ENCODE measurements around the gene AIF1L.
A peak's percentile ranks its signal among the peaks of the same experiment; 100 is the strongest.
"Not testable (repeated sequence)": the region's sequence is repeated elsewhere in the genome, so short reads cannot be mapped to it uniquely, and the experiment has no call there.

Gene AIF1L

DNA sequence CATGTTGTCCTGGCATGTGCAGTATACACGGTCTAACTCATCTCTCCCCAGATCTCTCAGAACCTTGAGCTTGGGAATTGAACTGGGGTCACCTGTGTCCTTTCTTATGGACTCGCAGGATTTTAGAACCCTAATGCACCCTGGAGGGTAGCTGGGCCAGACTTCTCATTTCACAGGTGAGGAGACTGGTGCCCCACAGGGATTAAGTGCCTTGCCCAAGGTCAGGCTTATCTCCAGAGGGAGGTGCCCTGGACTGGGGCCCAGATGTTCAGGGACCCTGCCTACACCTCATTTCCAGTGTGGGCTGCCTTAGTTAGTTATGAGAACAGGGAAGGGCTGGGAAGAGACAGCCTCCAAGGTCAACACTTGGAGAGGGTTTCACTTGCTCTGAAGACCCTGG, 25.0 kb downstream of the AIF1L start:
- no peak for DNase-seq (ENCODE audit: low read depth)

DNA sequence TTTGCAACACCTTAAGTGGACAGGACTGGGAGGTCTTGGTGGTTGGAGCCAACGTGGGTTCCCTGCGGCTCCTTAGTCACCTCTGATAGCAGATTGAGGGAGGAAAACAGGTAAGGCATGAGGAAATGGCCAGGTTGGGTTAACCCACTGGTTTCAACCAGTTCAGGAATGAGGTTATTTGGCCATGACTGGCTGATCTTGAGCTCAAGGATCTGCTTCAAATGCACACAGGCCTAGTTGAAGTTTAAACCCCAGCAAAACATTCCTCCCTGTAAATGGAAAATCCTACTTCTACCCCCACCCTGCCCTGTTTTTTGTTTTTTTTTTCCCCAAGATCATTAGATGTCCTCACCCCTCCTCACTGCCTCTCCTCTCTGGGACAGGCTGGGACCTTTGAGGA, 25.8 kb downstream of the AIF1L start:
- no peak for DNase-seq (ENCODE audit: low read depth)

DNA sequence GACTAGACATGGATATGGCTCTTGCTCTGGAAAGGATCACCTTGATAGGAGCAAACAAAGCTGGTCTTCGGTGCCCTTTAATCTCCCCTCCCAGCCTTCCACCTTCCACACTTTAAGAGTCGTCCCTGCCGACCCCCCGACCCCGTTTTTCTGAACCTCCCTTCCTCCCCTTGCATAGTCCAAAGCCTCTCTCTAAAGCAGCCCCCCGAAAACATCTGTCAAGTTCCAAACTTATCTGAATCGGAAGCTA, 28.6 kb downstream of the AIF1L start:
- DNase-seq (ENCODE audit: low read depth) = no peak

DNA sequence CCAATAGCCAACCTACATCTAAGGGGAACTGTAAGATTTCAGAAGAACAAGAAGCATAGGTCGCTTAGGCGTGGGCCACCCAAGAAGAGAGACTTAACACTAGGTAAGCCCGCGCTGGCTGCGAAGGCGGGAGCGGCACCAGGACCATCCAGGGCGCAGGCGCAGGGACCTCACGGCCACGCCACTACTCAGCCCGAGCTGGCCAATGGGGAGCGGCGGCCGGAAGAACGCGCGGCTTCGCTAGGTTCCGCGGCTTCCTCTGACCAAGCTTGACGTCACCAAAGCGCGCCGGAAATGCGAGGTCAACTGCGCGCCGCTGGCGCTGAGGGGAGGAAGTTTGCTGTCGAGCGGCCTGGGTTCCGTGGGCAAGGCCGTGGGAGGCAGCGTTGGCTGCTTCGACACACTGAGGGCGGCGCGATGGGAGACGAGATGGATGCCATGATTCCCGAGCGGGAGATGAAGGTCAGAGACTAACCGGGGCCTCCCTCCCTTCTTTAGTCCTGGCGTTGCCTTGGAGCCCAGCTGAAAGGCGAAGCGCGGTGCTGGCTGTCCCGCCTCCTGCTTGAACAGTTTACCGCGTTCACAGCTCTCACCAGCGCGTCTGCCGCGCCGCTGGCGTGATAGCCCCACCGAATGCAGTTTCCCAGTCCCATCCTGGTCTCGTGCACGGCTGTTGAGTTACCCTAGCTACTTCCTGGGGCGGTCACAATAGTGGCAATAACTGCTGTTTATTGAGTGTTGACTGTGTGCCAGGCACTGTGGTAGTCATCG, 29.1 kb downstream of the AIF1L start, which contains the start of gene NUP214:
TSS of gene NUP214 (plus strand) at position 299 of the 771 bp plus-strand sequence. CDS start at position 418, 119 bp downstream.
- peak; percentile 95 for DNase-seq (ENCODE audit: low read depth)

DNA sequence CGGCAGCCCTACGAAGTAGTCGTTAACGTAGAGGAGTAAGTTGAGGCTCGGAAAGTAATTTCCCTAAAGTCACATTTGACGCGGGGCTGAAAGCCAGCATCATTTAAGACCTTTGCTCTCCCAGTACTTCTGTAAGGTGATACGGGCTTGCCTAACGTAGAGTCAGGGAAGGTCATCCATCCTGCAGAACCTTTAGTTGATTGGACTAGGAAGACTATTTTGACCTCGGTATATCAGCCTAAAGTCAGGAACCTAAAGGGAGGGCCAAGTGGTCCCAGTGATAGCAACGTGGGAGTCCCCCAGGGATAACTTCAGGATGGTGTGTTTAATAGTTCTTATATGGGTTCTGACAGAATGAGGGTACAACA, 29.7 kb downstream of the AIF1L start:
- DNase-seq (ENCODE audit: low read depth) = no peak

DNA sequence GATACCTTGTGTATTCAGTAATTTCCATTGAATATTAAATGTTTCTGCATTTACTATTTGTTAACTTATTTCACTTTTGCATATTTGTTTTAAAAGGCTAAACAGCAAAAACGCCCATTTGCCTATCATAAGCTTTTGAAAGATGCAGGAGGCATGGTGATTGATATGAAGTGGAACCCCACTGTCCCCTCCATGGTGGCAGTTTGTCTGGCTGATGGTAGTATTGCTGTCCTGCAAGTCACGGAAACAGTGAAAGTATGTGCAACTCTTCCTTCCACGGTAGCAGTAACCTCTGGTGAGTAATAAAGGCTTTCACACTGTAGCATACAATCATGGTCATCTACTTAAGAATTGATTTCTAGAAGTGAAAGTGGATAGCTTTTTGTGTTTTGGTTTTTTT, 32.9 kb downstream of the AIF1L start:
- DNase-seq (ENCODE audit: low read depth) = no peak

DNA sequence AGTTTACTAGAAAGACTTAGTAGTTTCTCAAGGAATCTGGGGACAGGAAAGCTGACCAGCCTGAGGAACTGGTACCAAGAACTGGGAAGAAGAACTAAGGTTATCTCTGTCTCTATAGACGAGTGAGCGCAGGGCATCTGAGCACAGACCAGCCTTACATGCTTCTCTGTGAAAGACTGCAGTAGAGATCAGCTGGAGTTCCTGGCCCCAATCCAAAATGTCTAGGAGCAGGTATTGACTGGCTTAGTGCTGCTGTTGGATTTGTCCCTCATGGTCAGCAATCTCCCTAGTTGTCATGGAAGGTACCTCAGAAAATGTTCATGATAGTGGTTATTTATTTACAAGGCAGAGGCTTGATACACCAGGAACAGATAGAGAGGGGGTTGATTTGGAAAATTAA, 42.3 kb downstream of the AIF1L start:
- DNase-seq (ENCODE audit: low read depth) = no peak

DNA sequence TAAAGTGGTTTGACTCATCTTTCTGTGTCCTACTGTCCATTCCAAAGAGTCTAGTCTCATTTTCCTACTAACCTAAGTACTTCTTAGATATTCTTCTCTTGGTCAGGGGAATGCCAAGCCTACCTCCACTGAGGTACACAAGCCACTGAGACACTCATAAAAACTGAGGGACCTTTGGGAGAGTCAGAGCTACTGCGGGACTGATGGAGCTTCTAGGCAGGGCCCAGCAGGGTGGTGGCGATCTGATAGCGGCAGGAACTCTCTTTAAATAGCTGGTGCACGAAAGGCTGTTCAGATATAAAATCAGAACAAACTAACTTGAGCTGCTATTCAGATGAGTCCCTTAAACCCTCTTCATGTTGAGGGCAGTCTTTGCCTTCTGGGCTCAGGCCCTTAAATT, 43.8 kb downstream of the AIF1L start:
- DNase-seq (ENCODE audit: low read depth) = no peak

DNA sequence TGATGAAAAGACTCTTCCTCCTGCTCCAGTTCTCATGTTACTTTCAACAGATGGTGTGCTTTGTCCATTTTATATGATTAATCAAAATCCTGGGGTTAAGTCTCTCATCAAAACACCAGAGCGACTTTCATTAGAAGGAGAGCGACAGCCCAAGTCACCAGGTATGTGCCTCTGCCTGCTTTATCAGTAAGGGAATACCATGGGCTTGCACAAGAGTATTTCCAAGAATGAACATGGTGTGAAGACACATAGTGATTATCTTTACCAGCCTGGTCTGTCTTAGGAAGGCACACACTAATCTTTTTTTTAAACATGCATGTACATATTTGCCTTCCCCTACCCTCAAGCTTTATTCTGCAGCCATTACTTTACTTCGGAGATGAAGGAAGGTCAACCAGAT, 44.2 kb downstream of the AIF1L start:
- no peak for DNase-seq (ENCODE audit: low read depth)

DNA sequence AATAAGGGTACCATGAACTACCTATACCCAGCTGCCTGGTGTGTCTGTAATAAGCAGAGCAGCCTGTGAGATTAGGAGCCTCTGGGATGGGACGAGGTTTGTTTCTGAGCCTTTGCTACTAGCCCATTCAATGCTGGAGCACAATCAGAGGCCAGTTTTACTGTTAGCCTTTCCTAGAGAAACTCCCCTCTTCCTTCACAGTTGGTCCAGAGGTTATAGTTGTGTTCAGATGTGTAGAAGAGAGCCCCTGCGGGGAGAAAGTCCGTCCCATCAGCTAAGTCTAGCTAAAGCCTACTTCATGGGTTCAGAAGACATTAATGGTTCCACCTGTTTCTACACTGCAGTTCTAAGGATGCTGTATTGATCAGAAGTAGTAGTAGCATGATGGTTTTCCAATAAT, 45.8 kb downstream of the AIF1L start:
- DNase-seq (ENCODE audit: low read depth) = no peak

DNA sequence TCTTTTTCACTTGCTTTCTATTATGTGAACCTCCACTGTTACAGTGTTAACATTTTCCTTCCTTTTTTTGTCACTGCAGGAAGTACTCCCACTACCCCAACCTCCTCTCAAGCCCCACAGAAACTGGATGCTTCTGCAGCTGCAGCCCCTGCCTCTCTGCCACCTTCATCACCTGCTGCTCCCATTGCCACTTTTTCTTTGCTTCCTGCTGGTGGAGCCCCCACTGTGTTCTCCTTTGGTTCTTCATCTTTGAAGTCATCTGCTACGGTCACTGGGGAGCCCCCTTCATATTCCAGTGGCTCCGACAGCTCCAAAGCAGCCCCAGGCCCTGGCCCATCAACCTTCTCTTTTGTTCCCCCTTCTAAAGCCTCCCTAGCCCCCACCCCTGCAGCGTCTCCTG, 47.9 kb downstream of the AIF1L start:
- DNase-seq (ENCODE audit: low read depth) = no peak

DNA sequence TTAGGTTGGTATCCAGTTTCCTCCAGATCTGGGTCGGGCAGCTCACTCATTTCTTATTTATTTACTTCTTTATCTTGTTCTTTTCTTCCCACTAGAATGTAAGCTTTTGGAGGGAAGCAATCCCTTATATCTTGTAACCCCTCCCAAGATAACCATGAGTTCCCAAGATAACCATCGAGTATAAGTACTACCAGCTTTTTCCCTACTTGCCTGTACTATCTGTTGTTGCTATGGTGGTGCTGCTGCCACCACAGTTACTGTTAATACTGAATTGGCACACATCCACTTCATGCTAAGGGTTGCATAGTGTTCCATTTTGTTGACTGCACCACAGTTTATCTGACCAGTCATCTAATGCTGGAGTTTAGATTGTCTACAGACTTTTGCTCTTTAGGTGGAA, 48.9 kb downstream of the AIF1L start:
- DNase-seq (ENCODE audit: low read depth) = no peak

DNA sequence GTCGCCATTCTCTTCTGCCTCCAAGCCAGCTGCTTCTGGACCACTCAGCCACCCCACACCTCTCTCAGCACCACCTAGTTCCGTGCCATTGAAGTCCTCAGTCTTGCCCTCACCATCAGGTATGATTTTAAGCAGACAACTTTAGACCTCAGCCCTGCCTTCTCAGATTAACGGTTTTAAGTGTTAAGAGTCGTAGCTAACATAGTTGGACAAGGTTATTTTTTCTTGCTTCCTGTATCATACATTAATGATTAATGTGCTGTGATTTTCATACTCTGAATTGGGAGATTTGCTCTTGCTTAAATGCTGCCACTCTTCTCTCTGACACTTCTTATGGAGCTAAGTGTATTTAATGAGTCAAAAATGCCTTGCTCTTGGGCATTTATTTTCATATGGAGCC, 49.9 kb downstream of the AIF1L start:
- DNase-seq (ENCODE audit: low read depth) = no peak

DNA sequence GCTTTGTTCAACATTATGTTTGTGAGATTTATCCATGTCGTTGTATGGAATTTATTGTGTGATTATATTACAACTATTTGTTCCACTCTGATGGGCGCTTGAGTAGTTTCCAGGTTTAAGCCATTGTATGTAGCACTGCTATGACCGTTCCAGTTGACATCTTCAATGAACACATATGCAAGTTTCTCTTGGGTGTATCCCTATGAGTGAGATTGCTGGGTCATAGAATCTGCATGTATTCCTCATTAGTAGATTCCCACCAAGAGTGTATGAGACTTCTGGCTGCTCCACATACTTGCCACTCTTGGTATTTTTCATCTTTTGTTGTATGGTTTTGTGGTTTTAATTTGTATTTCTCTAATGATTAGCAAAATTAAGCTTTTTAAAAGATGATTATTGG, 51.9 kb downstream of the AIF1L start:
- no peak for DNase-seq (ENCODE audit: low read depth)

DNA sequence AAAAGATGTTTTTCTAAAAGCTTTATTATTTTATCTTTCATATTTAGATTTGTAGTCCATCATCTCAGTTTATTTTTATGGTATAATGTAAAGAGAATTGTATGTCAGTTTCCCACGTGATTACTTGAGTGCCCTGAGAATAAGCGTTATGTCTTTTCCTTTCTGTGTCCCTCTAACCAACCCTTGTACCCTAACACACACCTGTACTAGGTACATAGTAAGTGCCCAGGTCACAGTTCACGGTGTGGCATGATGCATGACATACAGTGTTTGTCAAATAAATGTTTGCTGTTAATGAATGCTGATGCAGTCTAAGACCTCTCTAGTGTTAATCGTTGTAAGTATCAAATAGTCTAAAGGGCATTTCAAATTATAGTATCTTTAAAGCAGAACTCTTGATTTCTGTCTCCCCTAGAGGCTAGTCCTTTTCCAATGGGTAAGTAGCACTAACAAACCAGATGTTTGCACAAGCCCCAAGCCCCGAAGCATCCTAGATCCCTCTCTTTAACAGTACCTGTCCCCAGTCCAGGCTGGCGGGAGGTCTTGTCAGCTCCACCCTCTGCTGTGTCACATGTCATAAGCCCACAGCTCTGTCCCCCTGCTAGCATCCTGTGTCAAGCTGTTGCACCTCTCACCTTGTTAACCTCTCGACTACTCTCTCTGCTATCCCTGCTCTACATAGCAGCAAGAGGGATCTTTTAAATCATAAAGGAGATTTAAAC, 52.8 kb downstream of the AIF1L start:
- DNase-seq (ENCODE audit: low read depth) = no peak

DNA sequence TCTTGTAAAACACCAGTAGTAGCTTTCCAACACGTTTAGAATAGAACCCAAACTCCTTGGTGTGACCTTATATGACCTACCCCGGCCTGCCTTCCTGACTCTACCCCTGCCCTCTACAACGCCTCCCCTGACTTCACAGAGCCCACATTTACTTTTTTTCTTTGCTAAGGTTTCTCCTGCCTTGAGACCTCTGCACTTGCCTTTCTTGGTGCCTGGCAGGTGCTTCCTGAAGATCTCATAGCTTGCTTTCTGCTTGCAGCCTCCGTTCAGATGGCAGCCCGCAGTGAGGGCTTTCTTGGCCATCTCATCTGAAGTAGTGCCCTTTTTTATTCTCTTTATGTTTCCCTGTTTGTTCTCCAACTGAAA, 53.3 kb downstream of the AIF1L start:
- DNase-seq (ENCODE audit: low read depth) = no peak

DNA sequence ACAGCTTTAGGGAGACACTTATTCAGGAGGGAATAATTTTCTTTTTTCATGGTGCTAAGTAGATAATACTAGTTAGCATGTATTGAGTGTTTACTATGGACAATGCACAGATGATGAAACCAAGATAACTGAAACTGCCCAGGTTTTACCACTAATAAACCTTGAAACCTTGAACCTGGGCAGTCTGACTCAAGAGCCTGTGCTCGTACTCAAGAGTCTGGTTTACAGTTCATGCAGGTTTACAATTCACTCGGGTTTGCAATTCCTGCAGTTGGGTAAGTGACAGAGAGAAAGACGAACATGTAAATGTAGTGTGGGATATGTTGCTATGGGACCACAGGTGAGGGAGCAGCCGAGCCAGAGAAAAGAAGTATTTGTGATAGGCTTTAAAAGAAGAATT, 57.3 kb downstream of the AIF1L start:
- no peak for DNase-seq (ENCODE audit: low read depth)

DNA sequence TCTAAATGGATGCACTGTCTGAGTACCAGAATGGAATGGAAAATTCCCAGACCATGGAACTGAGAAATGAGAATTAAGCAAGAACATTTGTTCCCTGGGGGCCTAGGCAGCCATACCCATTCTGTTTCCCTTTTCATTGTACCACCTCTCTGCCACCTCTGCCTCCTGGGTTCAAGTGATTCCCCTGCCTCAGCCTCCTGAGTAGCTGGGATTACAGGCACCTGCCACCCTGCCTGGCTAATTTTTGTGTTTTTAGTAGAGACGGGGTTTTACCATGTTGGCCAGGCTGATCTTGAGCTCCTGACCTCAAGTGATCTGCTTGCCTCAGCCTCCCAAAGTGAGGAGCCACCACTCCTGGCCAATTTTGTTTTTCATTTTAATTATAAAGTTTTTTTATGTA, 62.3 kb downstream of the AIF1L start:
- not testable (repeated sequence) for DNase-seq (ENCODE audit: low read depth)

DNA sequence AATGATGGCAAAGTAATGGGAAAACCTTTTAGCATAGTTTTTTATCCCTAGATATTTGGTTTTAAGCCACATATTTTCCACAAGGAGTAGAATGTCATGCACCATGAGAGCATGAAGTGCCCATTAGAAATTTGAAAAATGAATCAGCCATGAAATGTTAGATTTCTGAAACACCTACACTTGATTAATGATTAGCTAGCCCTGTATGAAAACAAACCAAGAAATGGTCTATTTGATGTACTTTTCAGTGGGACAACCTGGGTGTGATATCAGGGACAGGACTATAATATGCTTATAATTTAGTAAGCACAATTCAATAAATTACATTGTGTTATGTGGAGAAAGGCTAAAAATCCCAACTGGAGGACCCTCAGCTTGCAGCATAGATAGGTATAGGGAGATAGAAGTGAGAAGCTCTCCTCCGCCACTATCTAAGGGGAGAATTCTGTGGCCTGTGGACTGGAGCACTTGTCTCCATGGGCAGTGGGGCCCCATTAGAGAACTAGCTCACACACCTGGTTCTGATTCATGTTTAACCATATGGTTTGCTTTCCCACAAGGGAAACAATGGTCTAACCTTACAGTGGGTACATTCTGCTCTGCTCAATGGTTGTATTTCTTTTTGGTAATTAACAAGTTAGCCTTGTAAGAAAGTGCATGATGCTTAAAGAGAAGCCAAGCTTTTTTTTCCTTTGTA, 64.2 kb downstream of the AIF1L start:
- no peak for DNase-seq (ENCODE audit: low read depth)

DNA sequence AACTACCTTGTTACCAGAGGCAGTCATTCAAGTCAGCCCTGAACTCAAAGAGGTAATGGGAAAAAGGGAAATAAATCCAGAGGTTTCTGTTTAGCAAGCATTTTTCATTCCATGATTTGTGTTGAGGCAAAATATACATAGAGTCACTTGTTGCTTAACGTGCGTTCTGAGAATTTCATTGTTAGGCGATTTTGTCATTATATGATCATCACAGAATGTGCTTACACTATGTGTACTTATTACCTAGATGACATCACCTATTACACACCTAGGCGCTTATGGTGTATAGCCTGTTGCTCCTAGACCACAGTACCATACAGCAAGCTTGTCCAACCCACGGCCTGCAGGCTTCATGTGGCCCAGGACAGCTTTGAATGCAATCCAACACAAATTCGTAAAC, 65.3 kb downstream of the AIF1L start:
- DNase-seq (ENCODE audit: low read depth) = no peak

DNA sequence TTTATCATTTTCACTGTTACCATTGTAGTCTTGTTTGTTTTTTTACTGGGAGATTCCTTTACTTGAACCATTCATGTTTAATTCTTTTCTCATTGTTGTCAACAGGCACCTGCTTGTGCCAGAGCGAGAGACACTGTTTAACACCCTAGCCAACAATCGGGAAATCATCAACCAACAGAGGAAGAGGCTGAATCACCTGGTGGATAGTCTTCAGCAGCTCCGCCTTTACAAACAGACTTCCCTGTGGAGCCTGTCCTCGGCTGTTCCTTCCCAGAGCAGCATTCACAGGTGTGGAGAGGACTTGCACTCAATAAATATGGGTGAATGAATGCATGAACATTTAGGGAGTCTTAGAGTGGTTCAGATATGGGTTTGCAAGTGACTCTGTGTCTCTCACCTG, 66.6 kb downstream of the AIF1L start:
- no peak for DNase-seq (ENCODE audit: low read depth)

DNA sequence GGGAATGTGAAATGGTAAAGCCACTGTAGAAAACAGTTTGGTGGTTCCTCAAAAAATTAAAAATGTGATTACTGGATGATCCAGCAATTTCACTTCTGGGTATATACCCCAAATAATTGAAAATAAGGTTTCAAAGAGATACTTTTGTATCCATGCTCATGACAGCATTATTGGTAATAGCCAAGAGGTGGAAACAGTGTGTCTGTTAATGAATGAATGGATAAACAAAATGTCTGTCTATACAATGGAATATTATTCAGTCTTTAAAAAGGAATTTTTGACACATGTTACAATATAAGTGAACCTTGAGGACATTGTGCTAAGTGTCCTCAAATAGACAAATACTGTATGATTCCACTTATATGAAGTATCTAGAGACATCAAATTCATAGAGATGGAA, 69.2 kb downstream of the AIF1L start:
- DNase-seq (ENCODE audit: low read depth) = no peak

DNA sequence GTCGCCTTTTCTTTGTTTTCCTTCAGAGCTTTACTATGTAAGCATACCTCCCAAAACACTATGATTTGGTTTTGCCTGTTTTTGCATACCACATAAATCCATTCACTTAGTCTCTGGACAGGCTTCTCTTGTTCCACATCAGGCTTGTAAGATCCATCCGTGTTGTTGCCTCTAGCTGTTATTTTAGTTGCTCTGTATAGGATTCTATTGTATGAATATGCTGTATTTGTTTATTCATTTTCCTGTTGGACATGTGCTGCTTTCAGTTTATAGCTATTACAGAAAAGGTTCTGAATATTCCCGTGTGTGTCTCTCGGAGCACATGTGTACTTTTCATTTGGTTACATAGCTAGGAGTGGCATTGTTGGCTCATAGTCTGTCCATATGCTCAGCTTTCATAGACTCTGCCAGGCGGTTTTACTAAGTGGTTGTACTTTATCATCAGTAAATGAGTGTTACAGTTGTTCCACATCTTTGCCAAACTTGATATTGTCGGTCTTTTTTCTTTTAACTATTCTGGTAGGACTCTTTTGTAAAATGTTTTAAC, 70.9 kb downstream of the AIF1L start:
- no peak for DNase-seq (ENCODE audit: low read depth)

Measured in amniotic epithelial cell (primary cell).